Spleen (tissue), 13 donors: ENCODE results near the gene RPA3. TPM values are rescaled to one million over a fixed set of nuclear protein-coding genes. Genes with fewer than 3 reads are reported as not detected.

ENCODE experiments used
- DNase-seq: peaks from one replicate; pipeline ENCODE4 v3.0.0-alpha.2; 2020
- H3K27ac ChIP-seq, 8 donors: fragments of 200-600 bp; sonication (generic) in 7 of 8; 1 replicate in 4 of 8; 2 replicates in 4 of 8; pipeline versions ENCODE4 v1.5.0 to v1.8.0; 2016 to 2021; ENCODE audit warnings: inconsistent platforms in 4 of 8, mild to moderate bottlenecking in 4 of 8, moderate library complexity in 1 of 8
- H3K27me3 ChIP-seq, 7 donors: fragments of 200-600 bp; sonication (generic) in 6 of 7; replicated peaks in 1 of 7; 1 replicate in 4 of 7; 2 replicates in 3 of 7; pipeline versions ENCODE4 v1.5.0 to v1.8.0; 2016 to 2021; ENCODE audit warnings: inconsistent platforms in 3 of 7, mild to moderate bottlenecking in 1 of 7
- H3K36me3 ChIP-seq, 6 donors: fragments of 200-600 bp; sonication (generic) in 5 of 6; 1 replicate in 4 of 6; 2 replicates in 2 of 6; pipeline versions ENCODE4 v1.5.0 to v1.8.0; 2016 to 2021; ENCODE audit warnings: inconsistent platforms in 2 of 6
- H3K4me1 ChIP-seq, 6 donors: fragments of 200-600 bp; sonication (generic) in 5 of 6; 1 replicate in 3 of 6; 2 replicates in 3 of 6; pipeline versions ENCODE4 v1.5.0 to v1.8.0; 2016 to 2021; ENCODE audit warnings: inconsistent platforms in 3 of 6
- H3K4me3 ChIP-seq, 8 donors: fragments of 200-600 bp; sonication (generic) in 7 of 8; 1 replicate in 4 of 8; 2 replicates in 4 of 8; pipeline versions ENCODE4 v1.5.0 to v1.8.0; 2016 to 2021; ENCODE audit warnings: inconsistent platforms in 4 of 8, mild to moderate bottlenecking in 4 of 8, moderate library complexity in 2 of 8
- H3K9me3 ChIP-seq, 8 donors: fragments of 200-600 bp; sonication (generic) in 7 of 8; 1 replicate in 4 of 8; 2 replicates in 4 of 8; pipeline versions ENCODE4 v1.5.0 to v1.8.0; 2016 to 2021; ENCODE audit warnings: inconsistent platforms in 4 of 8
- CTCF ChIP-seq, 11 experiments: fragments of 200-600 bp in 7 of 11; fragments of 450-650 bp in 4 of 11; sonication (generic) in 4 of 11; IDR thresholded peaks in 8 of 11; conservative IDR thresholded peaks in 3 of 11; 1 replicate in 7 of 11; 2 replicates in 4 of 11; pipeline versions ENCODE4 v1.4.0 to v1.8.0; 2016 to 2021; ENCODE audit warnings: antibody characterized with exemption in 11 of 11, inconsistent platforms in 4 of 11, mild to moderate bottlenecking in 1 of 11
- POLR2A ChIP-seq, 3 donors: fragments of 450-650 bp; IDR thresholded peaks; one replicate each; pipeline ENCODE4 v1.5.1; 2017; ENCODE audit warnings: antibody characterized with exemption in 3 of 3, mild to moderate bottlenecking in 1 of 3
- POLR2AphosphoS5 ChIP-seq, 3 donors: sonication (generic); formaldehyde crosslinking; IDR thresholded peaks; one replicate each; pipeline ENCODE4 v1.5.1; 2017; ENCODE audit warnings: antibody characterized with exemption in 3 of 3
- WGBS, 5 donors: extraction: QIAGEN DNeasy Blood & Tissue Kit in 3 of 5; methylation state at CpG; one replicate each; pipeline versions ENCODE4 v1.1.5 to v1.1.7; 2013 to 2018; 5-methylcytosine and 5-hydroxymethylcytosine counted together
- intact Hi-C: fragments of 100-400 bp; cut with DNase I; formaldehyde crosslinking; loops from one replicate; pipeline ENCODE4 v1.15.0; 2023; ENCODE audit warnings: low total_unique reads
- long read RNA-seq, 2 donors: transcript quantifications; one replicate each; lab custom pipeline, GENCODE V29; 2026
- polyA plus RNA-seq, 3 donors: library from polyadenylated mRNA; stranded (reverse); fragments of 200-250 nt; gene quantifications; one replicate each; pipeline ENCODE4 v1.2.1, GENCODE V29; 2013
- total RNA-seq, 7 donors: library from RNA; depleted of rRNA in 3 of 7; stranded (reverse); fragments of >200 nt in 3 of 7; fragmentation: NEBNext Ultra II Directional in 4 of 7; extraction: Animal tissue kit (Norgen Biotek cat#: 25700) in 4 of 7; gene quantifications; one replicate each; pipeline versions ENCODE4 v1.1.0 to v1.2.1, GENCODE V29; 2016 to 2021
- donor health status: healthy with polysubstance abuse.
- donor health status: DM: no; HTN: no; CAD: no; lungs with moderate emphysema.
- donor health status: DM: no; HTN: no; CAD: no.
- donor health status: Bipolar disorder and iron deficiency.
- donor health status: healthy.
- donor health status: DM: no; HTN: no; CAD: no.
- donor health status: DM: yes; HTN: yes; CAD: no.

RPA3 gene
- total RNA-seq = 10 to 100 TPM; 18.0 to 32.1 (median 25.4) TPM
- polyA plus RNA-seq = 10 to 100 TPM; 28.3 to 41.8 (median 41.0) TPM
- long read RNA-seq, donor 1, partial matches to known transcripts = 33 of 34 reads
- long read RNA-seq, donor 1, other reads (novel, unspliced or antisense) = 0 of 34 reads
- long read RNA-seq, donor 2, partial matches to known transcripts = 25 of 27 reads
- long read RNA-seq, donor 2, other reads (novel, unspliced or antisense) = 0 of 27 reads

GRCh38 chr7:7718492-7718891, at the start of gene RPA3:
Gene RPA3 (minus strand): TSS chr7:7718607. CDS start chr7:7640418, 78,189 bp downstream.
- Histone ChIP-seq H3K36me3 (peaks cover 0 to 5% (median 0%) of the 10 kb centered on the region in 6 donors), H3K4me1 (peaks cover 0 to 12% (median 4%) of the 10 kb centered on the region in 6 donors), H3K27me3 (no peaks in the 10 kb centered on the region), H3K4me3 (no peak within 1 kb of the TSS), H3K27ac (no peak within 1 kb of the TSS), H3K9me3 (peaks cover 0 to 4% (median 0%) of the 10 kb centered on the region in 8 donors)
- 83 to 98% (median 94%) methylated on average over 1 of the region's 1 CpG for WGBS, 5 donors
- no peak for TF ChIP-seq CTCF (IDR thresholded peaks at IDR 0.05 in 8 of 11, conservative IDR thresholded peaks at IDR 0.05 in 3 of 11)
- no peak for TF ChIP-seq POLR2A (IDR thresholded peaks at IDR 0.05)
- intact Hi-C loops = no loop called here
- DNase-seq = no peak

GRCh38 chr7:7766671-7767070, 48.3 kb upstream of the RPA3 start:
- intact Hi-C loops = loop anchor here (5.0 to 10.0 kb wide), 3 partner anchors 58 to 448 kb away; no protein-coding TSS in a partner anchor
- DNase-seq = no peak
- TF ChIP-seq POLR2A (IDR thresholded peaks at IDR 0.05) = no peak
- TF ChIP-seq POLR2AphosphoS5 (IDR thresholded peaks at IDR 0.05) = no peak
- TF ChIP-seq CTCF (IDR thresholded peaks at IDR 0.05 in 8 of 11, conservative IDR thresholded peaks at IDR 0.05 in 3 of 11) = no peak

GRCh38 chr7:7765422-7765821, 47.0 kb upstream of the RPA3 start:
- H3K9me3 ChIP-seq = no peaks in the 10 kb centered on the region
- no peak overlapping the region for H3K4me3 ChIP-seq
- intact Hi-C loops = loop anchor here (5.0 to 10.0 kb wide), 3 partner anchors 59 to 449 kb away; no protein-coding TSS in a partner anchor
- no peaks in the 10 kb centered on the region for H3K36me3 ChIP-seq
- H3K27ac ChIP-seq = no peak overlapping the region
- no peak for DNase-seq
- TF ChIP-seq POLR2A (IDR thresholded peaks at IDR 0.05) (no peak), CTCF (IDR thresholded peaks at IDR 0.05 in 8 of 11, conservative IDR thresholded peaks at IDR 0.05 in 3 of 11) (no peak), POLR2AphosphoS5 (IDR thresholded peaks at IDR 0.05) (no peak)
- peaks cover 6 to 51% (median 34%) of the 10 kb centered on the region in 6 donors for H3K4me1 ChIP-seq
- no peaks in the 10 kb centered on the region for H3K27me3 ChIP-seq

More at GRCh38 chr7:7766671-7767070, 48.3 kb upstream of the RPA3 start:
- Histone ChIP-seq H3K4me3 (no peak overlapping the region), H3K27me3 (no peaks in the 10 kb centered on the region), H3K27ac (no peak overlapping the region), H3K36me3 (no peaks in the 10 kb centered on the region), H3K9me3 (no peaks in the 10 kb centered on the region), H3K4me1 (peaks cover 0 to 41% (median 21%) of the 10 kb centered on the region in 6 donors)

- peak overlapping the region in 4 of 8 donors; percentile 16 to 81 (median 40) for H3K27ac ChIP-seq
- DNase-seq = no peak
- no peaks in the 10 kb centered on the region for H3K27me3 ChIP-seq
- H3K4me1 ChIP-seq = peaks cover 6 to 52% (median 34%) of the 10 kb centered on the region in 6 donors
- peak in 1 of 11 experiments; percentile 7 for TF ChIP-seq CTCF (IDR thresholded peaks at IDR 0.05 in 8 of 11, conservative IDR thresholded peaks at IDR 0.05 in 3 of 11)
- TF ChIP-seq POLR2A (IDR thresholded peaks at IDR 0.05) = no peak
- intact Hi-C loops = loop anchor here (5.0 to 10.0 kb wide), 3 partner anchors 60 to 450 kb away; no protein-coding TSS in a partner anchor
- 79 to 94% (median 88%) methylated on average over 3 of the region's 3 CpGs for WGBS, 5 donors
- H3K4me3 ChIP-seq = no peak overlapping the region
- no peaks in the 10 kb centered on the region for H3K9me3 ChIP-seq
- no peaks in the 10 kb centered on the region for H3K36me3 ChIP-seq
Observed at GRCh38 chr7:7764520-7765396, 46.4 kb upstream of the RPA3 start.
